ENCODE results near the gene SLC43A3.

Gene SLC43A3

DNA sequence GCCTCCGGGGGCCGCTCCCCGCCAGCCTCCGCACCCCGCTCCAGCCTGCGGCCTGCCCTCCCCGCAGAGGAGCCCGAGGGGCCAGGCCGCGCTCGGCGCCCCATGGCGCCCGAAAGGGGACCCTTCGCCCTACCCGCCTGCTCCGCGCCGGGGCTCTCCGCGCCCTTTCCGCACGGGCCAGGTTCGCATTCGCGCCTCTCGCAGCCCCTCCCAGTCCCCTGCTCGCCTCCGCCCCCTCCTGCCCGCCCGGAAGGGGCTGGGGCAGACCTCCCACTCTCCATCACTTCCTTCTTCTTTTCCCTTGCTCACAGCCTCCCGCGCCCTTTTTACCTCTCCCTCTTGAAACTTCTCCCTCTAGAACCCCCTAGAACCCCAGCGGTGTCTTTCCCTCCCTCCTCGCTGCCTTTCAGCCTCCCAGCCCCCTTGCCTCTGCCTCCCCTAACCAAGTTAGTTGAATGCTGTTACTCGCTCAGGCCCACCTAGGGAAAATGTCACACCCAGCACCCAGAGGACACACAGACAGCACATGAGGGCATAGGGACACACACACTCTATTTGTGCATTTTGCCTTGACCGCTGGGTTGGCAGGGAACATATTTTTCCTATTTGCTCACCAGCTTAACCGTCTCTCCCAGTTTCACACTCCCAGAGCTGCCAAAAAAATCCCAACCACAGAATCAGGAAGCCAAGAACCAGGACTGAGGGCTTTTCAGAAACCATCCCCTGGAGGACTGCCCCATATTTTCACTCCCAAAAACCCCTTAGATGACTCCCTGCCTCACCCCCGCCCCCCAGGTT, at the start of gene SLC43A3:
TSS of gene SLC43A3 (minus strand) at position 193 of the 798 bp plus-strand sequence. CDS start 949 bp downstream, outside the sequence.
- peak in 29 of 58 donors; percentile 5 to 56 (median 21) for DNase-seq

DNA sequence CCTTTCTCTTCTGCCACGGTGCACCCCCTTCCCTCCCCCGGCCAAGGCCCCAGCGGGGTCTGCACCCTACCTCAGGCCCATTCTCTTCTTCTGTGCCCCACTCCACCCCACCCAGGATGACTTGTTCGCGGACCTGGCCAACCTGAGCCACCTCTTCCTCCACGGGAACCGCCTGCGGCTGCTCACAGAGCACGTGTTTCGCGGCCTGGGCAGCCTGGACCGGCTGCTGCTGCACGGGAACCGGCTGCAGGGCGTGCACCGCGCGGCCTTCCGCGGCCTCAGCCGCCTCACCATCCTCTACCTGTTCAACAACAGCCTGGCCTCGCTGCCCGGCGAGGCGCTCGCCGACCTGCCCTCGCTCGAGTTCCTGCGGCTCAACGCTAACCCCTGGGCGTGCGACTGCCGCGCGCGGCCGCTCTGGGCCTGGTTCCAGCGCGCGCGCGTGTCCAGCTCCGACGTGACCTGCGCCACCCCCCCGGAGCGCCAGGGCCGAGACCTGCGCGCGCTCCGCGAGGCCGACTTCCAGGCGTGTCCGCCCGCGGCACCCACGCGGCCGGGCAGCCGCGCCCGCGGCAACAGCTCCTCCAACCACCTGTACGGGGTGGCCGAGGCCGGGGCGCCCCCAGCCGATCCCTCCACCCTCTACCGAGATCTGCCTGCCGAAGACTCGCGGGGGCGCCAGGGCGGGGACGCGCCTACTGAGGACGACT, 49.3 kb upstream of the SLC43A3 start:
- peak in 2 of 58 donors; percentile 16 to 44 for DNase-seq

DNA sequence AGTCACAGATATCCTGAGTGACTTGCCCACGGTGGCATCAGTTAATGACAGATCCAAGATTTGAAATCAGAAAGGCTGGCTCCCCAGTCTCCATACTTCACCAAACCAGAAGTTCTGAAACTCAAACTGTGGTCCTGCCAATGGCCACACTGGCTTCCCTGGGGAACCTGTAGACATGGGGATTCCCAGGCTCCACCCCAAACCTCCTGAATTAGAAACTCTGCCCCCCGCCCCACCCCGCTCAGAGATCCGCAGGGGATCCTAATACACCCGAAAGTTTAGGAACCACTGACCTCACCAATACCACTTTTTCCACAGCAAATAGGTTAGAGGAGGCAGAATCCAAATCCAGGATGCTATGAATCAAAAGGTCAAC, 48.7 kb upstream of the SLC43A3 start:
- no peak for DNase-seq

DNA sequence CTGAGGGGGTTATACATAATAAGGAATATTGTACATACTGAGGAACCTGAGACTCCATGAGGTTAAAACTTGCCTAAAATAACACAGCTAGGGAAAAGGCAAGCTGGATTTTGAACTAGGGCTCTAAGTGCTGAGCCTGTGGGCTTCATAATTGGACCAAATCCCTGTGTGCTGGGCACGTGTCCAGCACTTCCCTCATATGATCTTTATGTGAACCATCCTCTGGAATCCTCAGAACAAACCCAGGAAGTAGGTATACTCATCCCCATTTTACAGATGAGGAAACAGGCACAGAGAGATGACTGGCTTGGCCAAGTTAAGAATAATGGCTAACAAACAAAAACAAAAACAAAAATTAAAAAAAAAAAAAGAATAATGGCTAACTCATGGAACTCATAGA, 48.3 kb upstream of the SLC43A3 start:
- no peak for DNase-seq

GRCh38 chr11:57474803-57475115, 47.8 kb upstream of the SLC43A3 start:
- DNase-seq: no peak

DNA sequence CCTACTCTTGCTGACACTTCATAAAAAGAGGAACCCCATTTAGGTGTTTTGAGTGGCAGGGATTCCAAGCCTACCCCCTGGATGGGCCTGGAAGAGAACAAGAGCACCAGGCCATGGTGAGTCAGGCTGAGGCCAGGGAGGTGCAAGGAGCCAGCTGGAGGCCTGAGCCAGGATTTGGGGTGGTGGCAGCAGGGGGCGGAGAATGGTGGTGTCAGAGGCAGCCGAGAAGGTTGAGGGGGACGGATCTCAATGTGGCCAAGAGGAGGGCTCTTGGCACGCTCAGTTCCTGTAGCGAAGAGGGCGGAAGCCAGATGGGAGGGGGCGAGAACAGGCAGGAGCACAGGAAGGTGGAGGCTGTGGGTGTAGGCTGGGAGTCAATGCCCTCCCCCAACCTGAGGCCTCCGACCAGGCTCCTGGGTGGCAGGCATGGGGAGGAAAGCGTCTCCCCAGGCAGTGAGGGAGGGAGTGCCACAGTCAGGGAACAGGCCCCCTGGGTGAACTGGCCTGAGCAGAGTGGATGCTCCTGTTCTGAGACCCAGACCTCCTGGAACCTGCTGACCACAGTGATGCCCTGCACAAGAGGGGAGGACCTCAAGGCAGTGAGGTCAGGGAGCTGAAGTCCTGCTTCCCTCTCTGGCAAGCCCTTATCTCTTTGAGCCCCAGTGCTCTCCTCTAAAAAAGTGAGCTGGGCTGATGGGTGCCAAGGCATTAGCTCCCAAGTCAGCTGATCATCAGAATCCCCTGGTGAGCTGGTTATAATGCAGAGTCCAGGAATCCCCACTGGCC, 47.3 kb upstream of the SLC43A3 start:
- DNase-seq: peak in 3 of 58 donors; percentile 12 to 24 (median 20)

- DNase-seq: no peak
Observed at GRCh38 chr11:57473285-57473841, 46.4 kb upstream of the SLC43A3 start.

GRCh38 chr11:57471496-57471895, 44.6 kb upstream of the SLC43A3 start:
- no peak for DNase-seq

DNA sequence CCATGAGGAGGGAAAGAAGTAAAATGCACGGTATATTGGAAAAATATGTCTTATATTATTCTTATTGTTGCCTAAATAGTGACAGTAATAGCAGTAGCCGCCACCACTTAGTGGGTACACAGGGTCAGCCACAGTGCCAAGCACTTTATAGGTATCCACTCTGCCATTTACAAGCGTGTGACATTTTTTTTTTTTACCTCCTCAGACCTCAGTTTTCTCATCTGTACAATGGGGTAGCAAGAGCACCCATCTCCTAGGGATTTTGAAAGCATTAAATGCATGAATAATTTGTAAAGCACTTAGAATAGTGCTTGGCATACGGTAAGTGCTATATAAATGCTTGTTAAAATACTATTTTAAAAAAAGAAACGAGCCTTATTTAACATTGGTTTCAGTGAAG, 42.3 kb upstream of the SLC43A3 start:
- DNase-seq: no peak

- no peak for DNase-seq
Observed at GRCh38 chr11:57468276-57468675, 41.4 kb upstream of the SLC43A3 start.

- DNase-seq: no peak
Observed at GRCh38 chr11:57467508-57468157, 40.7 kb upstream of the SLC43A3 start.

DNA sequence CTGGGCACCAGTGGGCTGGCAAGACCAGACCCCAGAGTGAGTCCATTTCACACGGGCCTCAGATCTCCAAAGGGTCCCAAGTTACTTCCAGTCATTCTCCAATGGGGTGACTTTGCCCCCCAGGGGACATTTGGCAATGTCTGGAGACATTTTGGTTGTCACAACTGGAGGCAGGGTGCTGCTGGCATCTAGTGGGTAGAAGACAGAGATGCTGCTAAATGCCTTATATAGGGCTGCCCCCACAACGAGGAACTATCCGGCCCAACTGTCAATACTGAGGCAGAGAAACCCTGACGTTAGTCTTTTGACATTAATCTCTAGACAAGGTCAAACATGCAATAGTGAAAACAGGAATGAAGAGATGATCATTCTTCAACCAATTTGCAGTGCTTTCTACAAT, 39.8 kb upstream of the SLC43A3 start:
- no peak for DNase-seq

GRCh38 chr11:57464539-57465181, 37.7 kb upstream of the SLC43A3 start:
- peak in 30 of 58 donors; percentile 18 to 80 (median 48) for DNase-seq

DNA sequence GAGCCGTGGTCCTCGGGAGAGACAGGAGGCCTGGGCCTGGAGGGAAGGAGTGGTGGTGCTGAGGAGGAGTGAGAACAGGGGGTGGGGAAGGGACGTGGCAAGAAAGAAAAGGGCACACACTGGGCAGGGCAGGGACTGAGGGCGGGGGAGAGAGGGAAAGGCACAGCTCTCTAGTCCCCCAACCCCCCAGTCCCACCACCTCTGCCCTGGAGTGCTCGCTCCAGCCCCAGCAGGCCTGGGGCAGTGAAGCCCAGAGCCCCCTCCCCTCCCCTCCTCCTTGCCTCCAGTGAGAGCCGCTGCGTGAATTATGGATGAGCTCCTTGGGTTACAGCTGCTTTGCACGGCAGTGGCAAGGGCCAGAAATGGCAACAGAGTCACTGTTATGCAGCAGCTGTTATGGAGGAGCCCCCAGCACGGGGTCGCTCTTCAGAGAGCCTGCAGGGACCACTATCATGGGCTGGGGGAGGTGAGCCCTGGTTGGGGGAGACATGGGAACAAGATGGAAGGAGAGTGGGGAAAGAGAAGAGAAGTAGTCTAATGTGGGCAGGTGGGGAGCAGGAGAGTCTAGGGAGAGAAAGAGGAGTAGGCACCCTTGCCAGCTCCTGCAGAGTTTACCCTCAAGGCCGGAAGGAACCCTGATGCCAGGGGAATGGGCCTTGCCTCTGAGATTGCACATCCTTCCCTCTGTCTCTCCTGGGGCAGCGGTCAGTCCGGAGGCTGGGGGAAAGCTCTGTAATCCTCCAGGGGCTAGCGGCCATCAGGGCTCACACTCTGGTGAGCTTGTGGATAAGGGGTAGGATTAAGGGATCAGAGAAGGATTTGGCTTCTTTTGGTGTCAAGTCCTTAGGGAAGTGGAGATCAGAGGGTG, 37.0 kb upstream of the SLC43A3 start:
- no peak for DNase-seq

GRCh38 chr11:57462597-57462996, 35.7 kb upstream of the SLC43A3 start:
- no peak for DNase-seq

DNA sequence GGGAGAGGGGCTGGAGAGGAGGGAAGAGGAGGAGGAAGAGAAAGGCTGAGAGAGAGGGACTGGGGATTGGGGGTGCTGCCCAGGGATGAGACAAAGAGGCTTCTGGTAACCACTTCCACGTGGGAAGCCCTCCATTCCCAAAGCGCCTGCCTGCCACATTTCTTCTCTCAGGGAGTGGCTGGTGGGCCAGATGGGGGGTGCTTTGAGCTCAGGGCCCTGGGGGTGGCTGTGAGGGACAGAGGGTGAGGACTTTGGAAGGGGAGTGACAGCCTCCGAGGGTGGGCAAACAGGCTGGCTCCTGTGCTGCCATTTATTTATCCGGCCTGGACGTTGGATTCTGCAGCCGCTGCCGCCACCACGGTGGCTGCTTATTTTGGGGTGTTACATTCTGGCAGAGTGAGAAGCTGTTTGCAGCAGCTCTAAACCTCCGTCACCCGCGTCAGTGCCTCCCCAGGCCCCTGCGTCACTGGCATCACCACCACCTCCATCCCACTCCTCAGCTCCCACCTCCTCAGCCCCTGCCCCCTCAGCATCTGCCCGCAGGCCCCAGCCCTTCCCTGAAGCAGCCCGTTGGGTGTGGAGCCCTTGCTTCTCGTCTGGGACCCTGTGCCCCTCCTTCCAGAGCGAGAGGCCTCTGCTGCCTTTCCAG, 35.0 kb upstream of the SLC43A3 start:
- DNase-seq: peak in 2 of 58 donors; percentile 14 to 38

DNA sequence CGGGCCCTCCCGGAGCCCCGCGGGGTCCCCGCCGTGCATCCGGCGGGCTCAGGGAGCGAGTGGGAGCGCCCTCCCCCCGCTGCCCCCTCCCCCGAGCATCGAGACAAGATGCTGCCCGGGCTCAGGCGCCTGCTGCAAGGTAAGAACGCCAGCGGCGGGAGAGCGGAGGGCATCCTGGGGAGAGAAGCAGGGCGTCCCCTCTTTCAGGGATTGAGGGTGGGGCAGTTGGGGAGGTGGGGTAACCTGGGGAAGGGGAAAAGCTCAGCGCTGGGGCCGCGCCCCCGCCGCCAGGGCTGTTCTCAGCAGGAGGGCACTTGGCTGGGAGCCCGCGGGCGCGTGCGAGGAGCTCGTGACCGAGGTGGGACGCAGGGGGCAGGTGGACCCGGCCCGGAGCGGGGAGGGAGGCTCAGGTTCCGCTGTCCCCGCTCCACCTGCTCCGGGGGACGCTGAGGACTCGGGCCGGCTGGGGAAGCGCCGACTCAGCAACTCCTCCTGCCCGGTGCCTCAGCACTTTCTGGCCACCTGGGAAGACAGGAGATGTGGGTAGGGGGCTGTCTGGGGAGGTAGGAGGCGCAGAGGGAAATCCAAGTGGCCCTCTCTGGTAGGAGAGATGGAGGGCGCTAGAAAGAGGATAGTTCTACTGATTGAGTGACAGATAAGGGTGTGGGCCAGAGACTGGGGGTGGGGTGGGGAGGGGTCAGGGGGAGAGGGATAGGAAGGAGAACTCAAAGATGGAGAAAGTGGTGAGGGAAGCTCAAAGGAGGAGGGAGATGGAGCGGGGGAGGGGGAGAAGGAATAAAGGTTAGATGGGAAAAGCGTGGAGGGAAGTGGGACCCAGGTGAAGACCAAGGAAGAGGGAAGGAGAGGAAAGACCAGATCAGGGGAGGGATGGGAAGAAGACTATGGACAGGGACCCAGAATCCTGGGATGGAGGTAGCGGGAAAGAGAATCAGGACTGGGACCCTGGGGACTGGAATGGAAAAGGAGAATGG, 34.1 kb upstream of the SLC43A3 start:
- no peak for DNase-seq
